ENCODE data around the gene KLF7. TPM values are rescaled to one million over a fixed set of nuclear protein-coding genes. Genes with fewer than 3 reads are reported as not detected.

Gene KLF7
- total and polyA plus RNA-seq, 4 experiments from 2014 or later: 14.1 to 47.1 (median 31.4) TPM

GRCh38 chr2:207107551-207107950, 58.2 kb downstream of the KLF7 start:
- no peaks in the 10 kb centered on the region for H3K9me3 ChIP-seq (ENCODE audit: control insufficient read depth in 1 of 2, low read length in 2 of 2)
- CTCF ChIA-PET (ENCODE audit: partially characterized antibody): interaction anchor here (0.6 kb wide), 1 partner anchor 56 kb away, joined by 3 read pairs; no protein-coding TSS in a partner anchor
- no peaks in the 10 kb centered on the region for H3K36me3 ChIP-seq (ENCODE audit: insufficient read depth, low read length)
- POLR2A ChIA-PET (ENCODE audit: partially characterized antibody): no interaction called here
- H3K4me1 ChIP-seq (ENCODE audit: insufficient read depth, low read length): no peaks in the 10 kb centered on the region
- no peak overlapping the region for H3K27ac ChIP-seq (ENCODE audit: low read depth, low read length)
- H3K27ac Mint-ChIP-seq: no peak overlapping the region
- H3K4me3 Mint-ChIP-seq: no peak overlapping the region
- peaks cover 20 to 40% of the 10 kb centered on the region in 2 donors for H3K36me3 Mint-ChIP-seq
- H3K27me3 ChIP-seq (ENCODE audit: insufficient read depth, low read length): no peaks in the 10 kb centered on the region
- peaks cover 3 to 8% (median 4%) of the 10 kb centered on the region in 4 donors for H3K4me1 Mint-ChIP-seq
- no peaks in the 10 kb centered on the region for H3K9me3 Mint-ChIP-seq
- no peak for DNase-seq
- no peak overlapping the region for H3K4me3 ChIP-seq (ENCODE audit: low read length in 2 of 2)
- no peaks in the 10 kb centered on the region for H3K27me3 Mint-ChIP-seq
- intact Hi-C loops (cut with micrococcal nuclease): no loop called here

DNA sequence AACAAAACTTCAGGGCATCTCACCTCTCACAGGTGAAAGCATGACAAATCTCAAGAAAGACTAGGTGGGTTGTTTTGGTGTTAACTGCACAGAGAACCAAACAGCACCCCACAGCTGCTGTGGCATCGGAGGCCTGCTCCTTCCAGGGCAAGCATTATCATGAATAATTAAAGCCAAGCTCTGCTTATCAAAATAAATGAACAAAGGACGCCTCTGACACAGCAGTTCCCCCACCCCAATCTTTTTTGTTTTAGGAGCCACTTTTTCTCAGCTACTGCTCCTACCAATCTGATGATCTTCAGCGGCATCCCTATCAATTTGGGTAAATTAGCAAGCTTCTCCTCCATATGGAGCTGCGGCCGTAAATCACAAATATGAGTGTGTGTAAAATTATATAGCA, 58.6 kb downstream of the KLF7 start:
- ChIA-PET POLR2A (ENCODE audit: partially characterized antibody) (no interaction called here), CTCF (ENCODE audit: partially characterized antibody) (no interaction called here)
- Mint-ChIP-seq H3K4me3 (no peak overlapping the region), H3K36me3 (peaks cover 20 to 40% of the 10 kb centered on the region in 2 donors), H3K9me3 (no peaks in the 10 kb centered on the region), H3K4me1 (peaks cover 3 to 6% (median 4%) of the 10 kb centered on the region in 4 donors), H3K27ac (peak overlapping the region in 1 of 7 donors; percentile 68), H3K27me3 (no peaks in the 10 kb centered on the region)
- H3K4me1 ChIP-seq (ENCODE audit: insufficient read depth, low read length): no peaks in the 10 kb centered on the region
- no peak overlapping the region for H3K4me3 ChIP-seq (ENCODE audit: low read length in 2 of 2)
- H3K27me3 ChIP-seq (ENCODE audit: insufficient read depth, low read length): no peaks in the 10 kb centered on the region
- no peak for DNase-seq
- H3K27ac ChIP-seq (ENCODE audit: low read depth, low read length): no peak overlapping the region
- intact Hi-C loops (cut with micrococcal nuclease): no loop called here
- no peaks in the 10 kb centered on the region for H3K9me3 ChIP-seq (ENCODE audit: control insufficient read depth in 1 of 2, low read length in 2 of 2)
- no peaks in the 10 kb centered on the region for H3K36me3 ChIP-seq (ENCODE audit: insufficient read depth, low read length)

DNA sequence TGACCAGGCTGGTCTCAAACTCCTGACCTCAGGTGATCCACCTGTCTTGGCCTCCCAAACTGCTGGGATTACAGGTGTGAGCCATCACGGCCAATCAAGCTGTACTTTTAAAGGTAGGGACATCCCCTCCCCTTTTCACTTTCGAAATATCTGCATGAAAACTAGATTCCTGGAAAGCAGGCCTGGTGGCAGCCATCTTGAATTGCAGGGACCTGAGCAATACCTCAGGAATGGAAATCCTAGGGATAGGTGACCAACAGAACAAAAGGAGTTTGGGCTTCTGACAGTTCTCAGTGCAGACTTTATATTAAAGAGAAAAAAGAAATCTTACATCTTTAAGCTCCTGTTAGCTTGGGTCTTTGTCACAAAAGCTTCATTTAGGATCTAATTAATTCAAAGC, 62.6 kb downstream of the KLF7 start:
- CTCF ChIA-PET (ENCODE audit: partially characterized antibody): interaction anchor here (1.3 kb wide), 1 partner anchor 11 kb away, joined by 3 read pairs; no protein-coding TSS in a partner anchor
- Histone ChIP-seq H3K4me3 (ENCODE audit: low read length in 2 of 2) (no peak overlapping the region), H3K9me3 (ENCODE audit: control insufficient read depth in 1 of 2, low read length in 2 of 2) (no peaks in the 10 kb centered on the region), H3K36me3 (ENCODE audit: insufficient read depth, low read length) (no peaks in the 10 kb centered on the region), H3K4me1 (ENCODE audit: insufficient read depth, low read length) (no peaks in the 10 kb centered on the region), H3K27me3 (ENCODE audit: insufficient read depth, low read length) (no peaks in the 10 kb centered on the region), H3K27ac (ENCODE audit: low read depth, low read length) (no peak overlapping the region)
- intact Hi-C loops (cut with micrococcal nuclease): no loop called here
- Mint-ChIP-seq H3K4me3 (no peak overlapping the region), H3K36me3 (peaks cover 28 to 45% of the 10 kb centered on the region in 2 donors), H3K27me3 (no peaks in the 10 kb centered on the region), H3K27ac (no peak overlapping the region), H3K4me1 (peaks cover 5 to 16% (median 9%) of the 10 kb centered on the region in 4 donors), H3K9me3 (no peaks in the 10 kb centered on the region)
- DNase-seq: no peak
- POLR2A ChIA-PET (ENCODE audit: partially characterized antibody): no interaction called here

DNA sequence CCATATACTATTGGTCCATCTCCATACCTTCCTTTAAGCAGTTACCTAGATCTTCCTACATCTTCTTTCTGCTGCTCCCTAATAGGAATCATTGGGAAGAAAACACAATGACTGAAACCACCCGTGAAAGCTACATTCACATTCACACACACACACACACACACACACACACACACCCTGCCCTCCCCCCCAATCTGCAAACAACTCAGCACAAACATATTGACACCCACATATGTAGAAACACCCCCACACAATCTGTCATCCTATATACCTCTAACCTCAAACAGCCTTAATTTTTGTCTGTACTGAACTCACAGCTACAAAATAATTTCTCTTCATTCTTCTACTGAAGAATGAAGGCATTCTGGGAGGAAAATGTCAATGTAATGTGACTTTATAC, 63.8 kb downstream of the KLF7 start:
- Mint-ChIP-seq H3K4me1 (peaks cover 10 to 17% (median 11%) of the 10 kb centered on the region in 4 donors), H3K36me3 (peaks cover 23 to 35% of the 10 kb centered on the region in 2 donors), H3K9me3 (no peaks in the 10 kb centered on the region), H3K27ac (no peak overlapping the region), H3K27me3 (no peaks in the 10 kb centered on the region), H3K4me3 (no peak overlapping the region)
- no peak overlapping the region for H3K27ac ChIP-seq (ENCODE audit: low read depth, low read length)
- H3K4me1 ChIP-seq (ENCODE audit: insufficient read depth, low read length): no peaks in the 10 kb centered on the region
- H3K4me3 ChIP-seq (ENCODE audit: low read length in 2 of 2): no peak overlapping the region
- no peaks in the 10 kb centered on the region for H3K36me3 ChIP-seq (ENCODE audit: insufficient read depth, low read length)
- ChIA-PET POLR2A (ENCODE audit: partially characterized antibody) (no interaction called here), CTCF (ENCODE audit: partially characterized antibody) (interaction anchor here (1.3 kb wide), 1 partner anchor 10 kb away, joined by 3 read pairs; no protein-coding TSS in a partner anchor)
- H3K27me3 ChIP-seq (ENCODE audit: insufficient read depth, low read length): no peaks in the 10 kb centered on the region
- DNase-seq: no peak
- H3K9me3 ChIP-seq (ENCODE audit: control insufficient read depth in 1 of 2, low read length in 2 of 2): no peaks in the 10 kb centered on the region
- intact Hi-C loops (cut with micrococcal nuclease): no loop called here

DNA sequence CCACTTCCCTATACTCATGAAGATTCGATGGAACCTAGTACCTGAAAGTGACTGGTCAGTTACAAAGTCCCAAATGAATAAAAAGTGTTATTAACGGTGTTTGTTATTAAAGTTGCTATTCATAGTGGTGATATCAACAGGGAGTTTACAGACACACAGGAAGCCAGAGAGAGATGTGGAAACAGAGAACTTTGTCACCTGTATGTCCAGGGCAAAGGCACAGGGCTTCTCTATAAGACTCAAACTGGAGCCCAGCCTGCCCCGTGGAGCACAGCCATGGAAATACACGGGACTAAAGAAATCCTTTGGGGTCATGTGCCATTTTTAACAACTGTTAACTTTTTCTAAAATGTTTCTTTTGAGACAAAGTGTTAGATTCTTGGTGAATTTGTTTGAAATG, 68.5 kb downstream of the KLF7 start:
- Mint-ChIP-seq H3K9me3 (no peaks in the 10 kb centered on the region), H3K27ac (no peak overlapping the region), H3K27me3 (no peaks in the 10 kb centered on the region), H3K4me3 (no peak overlapping the region), H3K36me3 (peaks cover 6 to 9% of the 10 kb centered on the region in 2 donors), H3K4me1 (peaks cover 13 to 32% (median 23%) of the 10 kb centered on the region in 4 donors)
- H3K9me3 ChIP-seq (ENCODE audit: control insufficient read depth in 1 of 2, low read length in 2 of 2): no peaks in the 10 kb centered on the region
- no peak overlapping the region for H3K4me3 ChIP-seq (ENCODE audit: low read length in 2 of 2)
- no peak for DNase-seq
- ChIA-PET CTCF (ENCODE audit: partially characterized antibody) (no interaction called here), POLR2A (ENCODE audit: partially characterized antibody) (no interaction called here)
- no peaks in the 10 kb centered on the region for H3K27me3 ChIP-seq (ENCODE audit: insufficient read depth, low read length)
- no peak overlapping the region for H3K27ac ChIP-seq (ENCODE audit: low read depth, low read length)
- no peaks in the 10 kb centered on the region for H3K36me3 ChIP-seq (ENCODE audit: insufficient read depth, low read length)
- peaks cover 1% of the 10 kb centered on the region for H3K4me1 ChIP-seq (ENCODE audit: insufficient read depth, low read length)
- intact Hi-C loops (cut with micrococcal nuclease): no loop called here

DNA sequence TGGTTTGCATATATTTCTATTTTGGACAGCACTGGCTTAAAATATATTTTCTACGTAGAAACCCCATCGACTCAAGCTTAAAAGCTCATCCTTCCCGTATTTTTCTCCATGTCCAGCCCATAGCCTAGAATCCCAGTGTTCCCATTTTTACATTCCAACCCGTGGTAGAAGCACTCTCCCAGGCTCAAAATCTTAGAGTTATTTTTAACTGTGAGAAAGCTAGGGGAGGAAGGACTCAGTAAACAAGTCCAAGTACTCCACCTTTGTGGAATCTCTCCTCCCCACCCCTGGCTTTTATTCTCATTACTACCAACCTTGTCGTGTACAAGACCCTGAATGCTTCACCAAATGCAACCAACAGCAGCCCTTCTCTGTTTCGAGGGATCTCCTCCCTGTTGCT, 69.8 kb downstream of the KLF7 start:
- POLR2A ChIA-PET (ENCODE audit: partially characterized antibody): no interaction called here
- Histone ChIP-seq H3K4me1 (ENCODE audit: insufficient read depth, low read length) (peaks cover 4% of the 10 kb centered on the region), H3K27me3 (ENCODE audit: insufficient read depth, low read length) (no peaks in the 10 kb centered on the region), H3K27ac (ENCODE audit: low read depth, low read length) (no peak overlapping the region), H3K4me3 (ENCODE audit: low read length in 2 of 2) (no peak overlapping the region), H3K9me3 (ENCODE audit: control insufficient read depth in 1 of 2, low read length in 2 of 2) (no peaks in the 10 kb centered on the region), H3K36me3 (ENCODE audit: insufficient read depth, low read length) (no peaks in the 10 kb centered on the region)
- CTCF ChIA-PET (ENCODE audit: partially characterized antibody): no interaction called here
- H3K4me3 Mint-ChIP-seq: no peak overlapping the region
- no peak for DNase-seq
- H3K4me1 Mint-ChIP-seq: peaks cover 15 to 41% (median 29%) of the 10 kb centered on the region in 4 donors
- H3K9me3 Mint-ChIP-seq: no peaks in the 10 kb centered on the region
- peaks cover 2 to 5% of the 10 kb centered on the region in 2 donors for H3K36me3 Mint-ChIP-seq
- peak overlapping the region in 2 of 7 donors; percentile 13 to 27 for H3K27ac Mint-ChIP-seq
- intact Hi-C loops (cut with micrococcal nuclease): no loop called here
- no peaks in the 10 kb centered on the region for H3K27me3 Mint-ChIP-seq

DNA sequence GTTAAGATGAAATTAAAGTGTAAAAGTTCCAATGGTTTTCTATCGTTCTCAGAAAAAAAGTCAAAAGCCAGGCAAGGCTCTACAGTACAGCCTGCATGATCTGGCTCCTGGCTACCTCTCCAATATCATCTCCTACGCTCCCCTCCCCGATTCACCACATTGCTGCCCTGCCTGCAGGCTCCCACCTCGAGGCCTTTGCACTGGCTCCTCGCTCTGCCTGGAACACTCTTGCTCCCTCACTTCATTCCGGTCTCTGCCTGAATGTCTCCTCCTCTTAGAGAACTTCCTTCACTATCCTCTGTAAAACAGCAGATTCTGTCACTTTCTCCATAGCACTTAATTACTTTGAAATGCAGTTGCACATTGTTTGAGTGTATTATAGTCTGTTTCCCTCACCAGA, 72.5 kb downstream of the KLF7 start:
- Histone ChIP-seq H3K4me3 (ENCODE audit: low read length in 2 of 2) (no peak overlapping the region), H3K4me1 (ENCODE audit: insufficient read depth, low read length) (peaks cover 13% of the 10 kb centered on the region), H3K27me3 (ENCODE audit: insufficient read depth, low read length) (no peaks in the 10 kb centered on the region), H3K9me3 (ENCODE audit: control insufficient read depth in 1 of 2, low read length in 2 of 2) (no peaks in the 10 kb centered on the region), H3K27ac (ENCODE audit: low read depth, low read length) (no peak overlapping the region), H3K36me3 (ENCODE audit: insufficient read depth, low read length) (no peaks in the 10 kb centered on the region)
- intact Hi-C loops (cut with micrococcal nuclease): no loop called here
- H3K4me3 Mint-ChIP-seq: peak overlapping the region in 1 of 8 donors; percentile 42
- no peaks in the 10 kb centered on the region for H3K27me3 Mint-ChIP-seq
- no peaks in the 10 kb centered on the region for H3K9me3 Mint-ChIP-seq
- peaks cover 20 to 57% (median 41%) of the 10 kb centered on the region in 4 donors for H3K4me1 Mint-ChIP-seq
- ChIA-PET CTCF (ENCODE audit: partially characterized antibody) (no interaction called here), POLR2A (ENCODE audit: partially characterized antibody) (interaction anchor here (0.6 kb wide), 1 partner anchor 126 kb away, joined by 3 read pairs; no protein-coding TSS in a partner anchor)
- H3K27ac Mint-ChIP-seq: peak overlapping the region in 1 of 7 donors; percentile 2
- no peak for DNase-seq
- H3K36me3 Mint-ChIP-seq: peaks cover 3 to 4% of the 10 kb centered on the region in 2 donors

All from CD4-positive, alpha-beta memory T cell (primary cell).